Kidney (tissue), 14 donors: Measurements from ENCODE around the gene PHLDA1. TPM values are rescaled to one million over a fixed set of nuclear protein-coding genes. Genes with fewer than 3 reads are reported as not detected.

Source experiments
- DNase-seq, 5 donors: peaks; one replicate each; pipeline ENCODE4 v3.0.0-alpha.2; 2013 to 2020
- FAIRE-seq: peaks from 2 replicates; lab custom pipeline; 2012; peaks lifted over from hg19 to GRCh38; lab: Jason Lieb, UNC
- H3K27ac ChIP-seq, 2 donors: one replicate each; pipeline ENCODE4 v1.7.0; 2013; ENCODE audit warnings: low read depth in 2 of 2, low read length in 2 of 2, inconsistent platforms in 1 of 2
- H3K27me3 ChIP-seq: one replicate; pipeline ENCODE4 v1.7.1; 2013; ENCODE audit warnings: low read length, inconsistent platforms; ENCODE audit not compliant: control insufficient read depth, insufficient read depth
- H3K36me3 ChIP-seq, 3 donors: one replicate each; pipeline versions ENCODE4 v1.7.0 to v1.7.1; 2013; ENCODE audit warnings: low read length in 3 of 3, control low read depth in 1 of 3, inconsistent platforms in 1 of 3; ENCODE audit not compliant: insufficient read depth in 3 of 3, control insufficient read depth in 2 of 3
- H3K4me1 ChIP-seq, 3 donors: one replicate each; pipeline versions ENCODE4 v1.7.0 to v1.7.1; 2013; ENCODE audit warnings: low read length in 3 of 3, inconsistent platforms in 1 of 3, low read depth in 1 of 3; ENCODE audit not compliant: control insufficient read depth in 2 of 3, insufficient read depth in 2 of 3
- H3K4me3 ChIP-seq, 3 donors: one replicate each; pipeline versions ENCODE4 v1.7.0 to v1.8.1; 2013; ENCODE audit warnings: low read length in 3 of 3, control low read depth in 1 of 3, inconsistent platforms in 1 of 3
- H3K9ac ChIP-seq, 3 donors: one replicate each; pipeline versions ENCODE4 v1.7.0 to v1.7.1; 2013; ENCODE audit warnings: low read length in 3 of 3, control low read depth in 1 of 3, inconsistent platforms in 1 of 3
- H3K9me3 ChIP-seq, 3 donors: one replicate each; pipeline versions ENCODE4 v1.7.0 to v1.7.1; 2013; ENCODE audit warnings: low read length in 3 of 3, control low read depth in 1 of 3, inconsistent platforms in 1 of 3; ENCODE audit not compliant: control insufficient read depth in 2 of 3, insufficient read depth in 1 of 3
- CTCF ChIP-seq: IDR thresholded peaks from 3 replicates; pipeline ENCODE4 v1.5.1; 2012; ENCODE audit warnings: mild to moderate bottlenecking, moderate library complexity, borderline replicate concordance; ENCODE audit not compliant: insufficient read depth; ENCODE audit errors: extremely low read depth
- intact Hi-C: fragments of 100-400 bp; cut with DNase I; formaldehyde crosslinking; loops from one replicate; pipeline ENCODE4 v1.11.1; 2022
- polyA plus RNA-seq: library from polyadenylated mRNA; stranded (reverse); fragments of 350-450 nt; fragmentation: Illumina TruSeq; extraction: RNeasy Lipid Tissue Mini Kit (QIAGEN cat#74804); gene quantifications from one replicate; pipeline ENCODE4 v1.2.3, GENCODE V29; 2014; ENCODE audit warnings: low read depth, low replicate concordance; ENCODE audit not compliant: insufficient read depth
- total RNA-seq: library from RNA; stranded (reverse); fragmentation: NEBNext Ultra II Directional; extraction: Animal tissue kit (Norgen Biotek cat#: 25700); gene quantifications from one replicate; pipeline ENCODE4 v1.2.1, GENCODE V29; 2021
- donor health status: control.
- donor health status: control.
- donor health status: control.
- donor health status: control.
- donor health status: control.
- donor health status: DM: yes; HTN: yes; CAD: no.
- donor health status: Normal renal cell carcinoma (clear cell type).

Gene PHLDA1
- total and polyA plus RNA-seq, 2 donors from 2014 or later = 9.5 to 15.3 TPM

DNA sequence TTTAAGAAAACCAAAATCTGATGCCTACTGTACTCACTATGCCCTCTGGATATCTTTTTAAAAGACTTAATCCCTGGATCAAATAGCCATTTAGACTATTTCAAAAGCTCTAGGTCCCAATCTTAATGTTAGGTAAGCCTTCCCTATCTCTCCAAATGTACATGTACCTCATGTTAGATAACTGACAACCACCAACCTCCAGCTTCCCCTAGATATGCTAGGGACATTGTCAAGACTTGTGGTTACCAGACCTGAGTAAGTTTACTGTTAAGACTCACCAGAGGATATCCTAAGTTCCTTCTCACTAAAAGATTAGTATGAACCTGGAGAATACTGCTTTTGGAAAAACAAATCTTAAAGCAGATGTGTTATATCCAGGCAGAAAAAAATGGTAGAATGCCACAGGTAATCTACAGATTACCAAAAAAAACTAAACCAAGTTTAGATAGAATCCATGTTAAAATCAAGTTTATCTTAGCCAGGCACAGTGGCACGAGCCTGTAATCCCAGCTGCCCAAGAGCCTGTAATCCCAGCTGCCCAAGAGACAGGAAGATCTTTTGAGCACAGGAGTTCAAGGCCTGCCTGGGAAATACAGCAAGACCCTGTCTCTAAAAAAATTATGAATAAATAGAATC lies 43.2 kb upstream of the PHLDA1 start:
- H3K9ac ChIP-seq = no peak overlapping the region
- no peak for DNase-seq
- no peaks in the 10 kb centered on the region for H3K9me3 ChIP-seq
- no peaks in the 10 kb centered on the region for H3K36me3 ChIP-seq
- no peak for TF ChIP-seq CTCF
- H3K4me3 ChIP-seq = no peak overlapping the region
- H3K27me3 ChIP-seq = no peaks in the 10 kb centered on the region
- intact Hi-C loops = no loop called here
- FAIRE-seq = no peak
- H3K27ac ChIP-seq = no peak overlapping the region
- H3K4me1 ChIP-seq = no peaks in the 10 kb centered on the region

DNA sequence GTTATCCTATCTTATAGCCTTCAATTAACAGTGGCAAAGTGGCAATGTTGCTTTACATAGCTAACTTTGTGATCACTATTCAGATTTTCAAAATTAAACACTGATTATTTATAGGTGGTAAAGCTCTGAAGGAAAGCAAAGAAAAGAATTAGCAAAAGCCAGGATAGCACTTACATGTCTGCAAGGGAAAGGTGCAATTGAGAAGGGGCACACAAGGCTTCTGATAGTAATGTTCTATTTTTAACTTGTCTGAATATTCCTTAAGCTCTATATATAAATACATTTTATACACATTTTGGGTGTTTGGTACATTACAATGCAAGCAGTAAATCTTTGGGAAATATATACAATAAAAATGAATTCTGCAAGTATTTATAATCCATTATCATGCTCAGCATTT lies 42.0 kb upstream of the PHLDA1 start:
- Histone ChIP-seq H3K27ac (no peak overlapping the region), H3K9ac (no peak overlapping the region), H3K4me1 (no peaks in the 10 kb centered on the region), H3K27me3 (no peaks in the 10 kb centered on the region), H3K36me3 (no peaks in the 10 kb centered on the region), H3K4me3 (no peak overlapping the region), H3K9me3 (no peaks in the 10 kb centered on the region)
- FAIRE-seq (no peak), DNase-seq (no peak)
- no peak for TF ChIP-seq CTCF
- intact Hi-C loops = no loop called here

- Histone ChIP-seq H3K4me1 (no peaks in the 10 kb centered on the region), H3K9me3 (no peaks in the 10 kb centered on the region), H3K4me3 (no peak overlapping the region), H3K27me3 (no peaks in the 10 kb centered on the region), H3K9ac (no peak overlapping the region), H3K36me3 (peaks cover 0 to under 1% (median 0%) of the 10 kb centered on the region in 3 donors), H3K27ac (no peak overlapping the region)
- no peak for TF ChIP-seq CTCF
- FAIRE-seq (no peak), DNase-seq (no peak)
- intact Hi-C loops = no loop called here
These were observed 41.0 kb upstream of the PHLDA1 start for GRCh38 chr12:76072568-76072967.

DNA sequence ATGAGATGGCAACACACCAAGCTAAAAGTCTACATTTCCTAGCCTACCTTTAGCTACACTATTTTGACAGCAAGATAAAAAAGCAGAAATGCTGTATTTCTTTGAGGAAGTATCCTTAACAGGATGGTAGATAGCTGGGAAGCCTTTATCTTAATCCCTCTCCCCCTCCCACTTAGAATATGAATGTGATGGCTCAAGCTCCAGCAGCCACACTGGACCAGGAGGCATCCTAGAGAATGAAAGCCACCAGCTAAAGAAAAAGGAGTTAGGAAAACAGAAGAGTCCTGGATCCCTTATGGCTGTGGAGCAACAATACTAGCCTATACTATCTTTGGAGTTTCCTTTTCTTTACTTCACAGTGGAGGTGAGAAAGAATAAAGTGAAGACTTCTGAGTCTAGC lies 37.8 kb upstream of the PHLDA1 start:
- Histone ChIP-seq H3K9me3 (peaks cover 0 to 14% (median 1%) of the 10 kb centered on the region in 3 donors), H3K4me3 (no peak overlapping the region), H3K36me3 (peaks cover 0 to 8% (median 2%) of the 10 kb centered on the region in 3 donors), H3K4me1 (no peaks in the 10 kb centered on the region), H3K9ac (no peak overlapping the region), H3K27ac (no peak overlapping the region), H3K27me3 (no peaks in the 10 kb centered on the region)
- DNase-seq = no peak
- intact Hi-C loops = no loop called here
- no peak for TF ChIP-seq CTCF
- no peak for FAIRE-seq
